PFSK-1 (cell line): ENCODE measurements around the gene NAV3.

Experiments
- FOXP2 ChIP-seq: optimal IDR thresholded peaks from 2 replicates; pipeline ENCODE3; 2011; ENCODE audit warnings: borderline replicate concordance, control low read depth, inconsistent platforms; ENCODE audit not compliant: insufficient read depth; ENCODE audit errors: extremely low read length, extremely low read depth
- POLR2AphosphoS5 ChIP-seq: IDR thresholded peaks from 2 replicates; pipeline ENCODE4 v1.6.1; 2012; ENCODE audit warnings: low read depth, mild to moderate bottlenecking, control low read depth, low read length, moderate library complexity
- SIN3A ChIP-seq: IDR thresholded peaks from 2 replicates; pipeline ENCODE4 v1.6.1; 2012; ENCODE audit warnings: mild to moderate bottlenecking, low read length, moderate library complexity, borderline replicate concordance; ENCODE audit not compliant: insufficient read depth
- TAF1 ChIP-seq: IDR thresholded peaks from 2 replicates; pipeline ENCODE4 v1.6.1; 2012; ENCODE audit warnings: low read length, control low read depth, borderline replicate concordance; ENCODE audit not compliant: insufficient read depth
- TF ChIP-seq, protein P1 (sequence below), 2 experiments: IDR thresholded peaks; 2 replicates each; pipeline versions ENCODE4 v1.6.1 to v1.8.0; 2011 to 2012; ENCODE audit warnings: low read depth in 2 of 2, low read length in 2 of 2, control low read depth in 1 of 2, inconsistent platforms in 1 of 2, mild to moderate bottlenecking in 1 of 2, moderate library complexity in 1 of 2; ENCODE audit not compliant: insufficient read depth in 1 of 2

DNA sequence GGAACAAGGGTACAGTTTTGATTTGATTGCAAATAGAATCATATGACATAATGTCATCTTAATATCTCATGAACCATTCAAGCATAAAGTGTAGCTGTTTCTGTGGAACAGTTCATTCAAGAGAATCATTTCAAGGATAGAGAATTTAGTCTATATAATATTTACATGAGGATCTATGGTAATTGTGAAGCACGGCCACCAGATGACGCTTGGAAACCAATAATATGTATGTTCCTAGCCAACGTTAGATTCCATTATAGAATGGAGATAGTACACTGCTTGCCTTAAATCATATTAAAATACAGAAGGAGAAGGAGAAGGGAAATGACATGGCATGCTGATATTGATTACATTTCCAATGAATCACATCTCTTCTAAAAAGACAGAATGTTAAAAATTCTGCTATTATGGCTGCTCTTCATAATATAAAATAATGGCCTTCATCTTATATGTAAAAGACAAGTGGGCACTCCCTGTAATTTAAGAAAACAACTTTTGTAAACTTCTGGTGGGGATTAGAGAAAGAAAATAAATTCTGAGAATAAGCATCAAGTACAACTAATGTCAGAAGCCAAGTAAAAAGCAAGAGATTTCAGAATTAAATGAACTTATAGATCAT is 351.0 kb downstream of the NAV3 start:
- TF ChIP-seq SIN3A (no peak), POLR2AphosphoS5 (no peak), TAF1 (no peak), FOXP2 (no peak)
- TF ChIP-seq, protein P1, sequence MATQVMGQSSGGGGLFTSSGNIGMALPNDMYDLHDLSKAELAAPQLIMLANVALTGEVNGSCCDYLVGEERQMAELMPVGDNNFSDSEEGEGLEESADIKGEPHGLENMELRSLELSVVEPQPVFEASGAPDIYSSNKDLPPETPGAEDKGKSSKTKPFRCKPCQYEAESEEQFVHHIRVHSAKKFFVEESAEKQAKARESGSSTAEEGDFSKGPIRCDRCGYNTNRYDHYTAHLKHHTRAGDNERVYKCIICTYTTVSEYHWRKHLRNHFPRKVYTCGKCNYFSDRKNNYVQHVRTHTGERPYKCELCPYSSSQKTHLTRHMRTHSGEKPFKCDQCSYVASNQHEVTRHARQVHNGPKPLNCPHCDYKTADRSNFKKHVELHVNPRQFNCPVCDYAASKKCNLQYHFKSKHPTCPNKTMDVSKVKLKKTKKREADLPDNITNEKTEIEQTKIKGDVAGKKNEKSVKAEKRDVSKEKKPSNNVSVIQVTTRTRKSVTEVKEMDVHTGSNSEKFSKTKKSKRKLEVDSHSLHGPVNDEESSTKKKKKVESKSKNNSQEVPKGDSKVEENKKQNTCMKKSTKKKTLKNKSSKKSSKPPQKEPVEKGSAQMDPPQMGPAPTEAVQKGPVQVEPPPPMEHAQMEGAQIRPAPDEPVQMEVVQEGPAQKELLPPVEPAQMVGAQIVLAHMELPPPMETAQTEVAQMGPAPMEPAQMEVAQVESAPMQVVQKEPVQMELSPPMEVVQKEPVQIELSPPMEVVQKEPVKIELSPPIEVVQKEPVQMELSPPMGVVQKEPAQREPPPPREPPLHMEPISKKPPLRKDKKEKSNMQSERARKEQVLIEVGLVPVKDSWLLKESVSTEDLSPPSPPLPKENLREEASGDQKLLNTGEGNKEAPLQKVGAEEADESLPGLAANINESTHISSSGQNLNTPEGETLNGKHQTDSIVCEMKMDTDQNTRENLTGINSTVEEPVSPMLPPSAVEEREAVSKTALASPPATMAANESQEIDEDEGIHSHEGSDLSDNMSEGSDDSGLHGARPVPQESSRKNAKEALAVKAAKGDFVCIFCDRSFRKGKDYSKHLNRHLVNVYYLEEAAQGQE (IDR thresholded peaks at IDR 0.05; ENCODE audit: insufficient read depth in 1 of 2, low read depth in 2 of 2, low read length in 2 of 2) = no peak
